CD14-positive monocyte (primary cell): ENCODE results near the gene CDCA7L. TPM values are rescaled to one million over a fixed set of nuclear protein-coding genes. Genes with fewer than 3 reads are reported as not detected.

Source experiments
- DNase-seq, 3 donors: peaks; one replicate each; pipeline ENCODE4 v3.0.0-alpha.2; 2011 to 2022
- H2AFZ ChIP-seq: 2 replicates; pipeline ENCODE4 v1.6.0; 2012; ENCODE audit warnings: mild to moderate bottlenecking, low read depth, low read length, inconsistent platforms; ENCODE audit not compliant: insufficient read depth, poor library complexity, severe bottlenecking
- H3K27ac ChIP-seq, 2 donors: 1 replicate in 1 of 2; 2 replicates in 1 of 2; pipeline ENCODE4 v1.5.1; 2012 to 2013; ENCODE audit warnings: low read length in 2 of 2, control low read depth in 1 of 2, inconsistent platforms in 1 of 2, low read depth in 1 of 2, mild to moderate bottlenecking in 1 of 2
- H3K27me3 ChIP-seq, 2 donors: one replicate each; pipeline versions ENCODE4 v1.6.0 to v1.6.1; 2011 to 2013; ENCODE audit warnings: low read length in 2 of 2; ENCODE audit not compliant: control insufficient read depth in 2 of 2, insufficient read depth in 2 of 2
- H3K36me3 ChIP-seq, 2 donors: replicated peaks in 1 of 2; 1 replicate in 1 of 2; 2 replicates in 1 of 2; pipeline versions ENCODE4 v1.5.1 to v1.6.1; 2012 to 2013; ENCODE audit warnings: low read length in 2 of 2, control low read depth in 1 of 2, inconsistent platforms in 1 of 2, mild to moderate bottlenecking in 1 of 2; ENCODE audit not compliant: insufficient read depth in 2 of 2, control insufficient read depth in 1 of 2
- H3K4me1 ChIP-seq, 2 donors: 1 replicate in 1 of 2; 2 replicates in 1 of 2; pipeline versions ENCODE4 v1.5.1 to v1.6.1; 2012 to 2013; ENCODE audit warnings: low read length in 2 of 2, control low read depth in 1 of 2, inconsistent platforms in 1 of 2, mild to moderate bottlenecking in 1 of 2, moderate library complexity in 1 of 2; ENCODE audit not compliant: insufficient read depth in 2 of 2, control insufficient read depth in 1 of 2
- H3K4me2 ChIP-seq: replicated peaks from 2 replicates; pipeline ENCODE3; 2012; ENCODE audit warnings: low read length, moderate library complexity, mild to moderate bottlenecking; ENCODE audit not compliant: poor library complexity, severe bottlenecking; ENCODE audit errors: extremely low read depth
- H3K4me3 ChIP-seq, 3 experiments: fragments of 200-600 bp in 1 of 3; sonication (generic) in 1 of 3; replicated peaks in 1 of 3; 1 replicate in 2 of 3; 2 replicates in 1 of 3; pipeline ENCODE4 v1.5.1; 2011 to 2013; ENCODE audit warnings: low read length in 3 of 3, mild to moderate bottlenecking in 3 of 3, control low read depth in 2 of 3, low read depth in 2 of 3, inconsistent platforms in 1 of 3, moderate library complexity in 1 of 3
- H3K79me2 ChIP-seq: 2 replicates; pipeline ENCODE4 v1.6.0; 2012; ENCODE audit warnings: mild to moderate bottlenecking, control low read depth, inconsistent platforms, low read length, moderate library complexity; ENCODE audit not compliant: insufficient read depth
- H3K9ac ChIP-seq: 2 replicates; pipeline ENCODE4 v1.6.0; 2017; ENCODE audit warnings: low read length, mild to moderate bottlenecking; ENCODE audit not compliant: insufficient read depth, poor library complexity, severe bottlenecking
- H3K9me3 ChIP-seq, 2 donors: replicated peaks in 1 of 2; 1 replicate in 1 of 2; 2 replicates in 1 of 2; pipeline versions ENCODE4 v1.5.1 to v1.6.1; 2012 to 2013; ENCODE audit warnings: low read length in 2 of 2, control low read depth in 1 of 2; ENCODE audit not compliant: control insufficient read depth in 1 of 2, insufficient read depth in 1 of 2
- H4K20me1 ChIP-seq: 2 replicates; pipeline ENCODE4 v1.6.0; 2012; ENCODE audit warnings: mild to moderate bottlenecking, low read length, control low read depth, moderate library complexity; ENCODE audit not compliant: insufficient read depth
- H3K27ac Mint-ChIP-seq, 7 donors: one replicate each; pipeline ENCODE4 v1.8.0; 2020; ENCODE audit warnings: mild to moderate bottlenecking in 7 of 7, mixed read lengths in 7 of 7, moderate library complexity in 6 of 7, inconsistent platforms in 2 of 7
- H3K27me3 Mint-ChIP-seq, 3 donors: one replicate each; pipeline ENCODE4 v1.8.0; 2021 to 2022; ENCODE audit warnings: low read depth in 3 of 3, mild to moderate bottlenecking in 3 of 3, mixed read lengths in 3 of 3, moderate library complexity in 3 of 3, inconsistent platforms in 1 of 3
- H3K36me3 Mint-ChIP-seq, 2 donors: one replicate each; pipeline ENCODE4 v1.8.0; 2020; ENCODE audit warnings: mixed read lengths in 2 of 2, inconsistent platforms in 1 of 2, mild to moderate bottlenecking in 1 of 2
- H3K4me1 Mint-ChIP-seq: one replicate; pipeline ENCODE4 v1.8.0; 2020; ENCODE audit warnings: mild to moderate bottlenecking, mixed read lengths
- H3K4me3 Mint-ChIP-seq, 2 donors: one replicate each; pipeline ENCODE4 v1.8.0; 2020; ENCODE audit warnings: mild to moderate bottlenecking in 2 of 2, mixed read lengths in 2 of 2, moderate library complexity in 1 of 2
- H3K9me3 Mint-ChIP-seq, 7 donors: one replicate each; pipeline ENCODE4 v1.8.0; 2020 to 2022; ENCODE audit warnings: mixed read lengths in 7 of 7, mild to moderate bottlenecking in 6 of 7, moderate library complexity in 6 of 7, inconsistent platforms in 2 of 7
- CTCF ChIP-seq: fragments of 200-600 bp; IDR thresholded peaks from one replicate; pipeline ENCODE4 v1.8.0; 2022; ENCODE audit warnings: antibody characterized with exemption, mild to moderate bottlenecking
- WGBS: methylation state at CpG from one replicate; pipeline ENCODE4 v1.1.5; 2013; ENCODE audit warnings: missing lambda C conversion rate; ENCODE audit not compliant: insufficient coverage; 5-methylcytosine and 5-hydroxymethylcytosine counted together
- intact Hi-C, 2 donors: fragments of 100-400 bp; cut with micrococcal nuclease; formaldehyde crosslinking; loops; one replicate each; pipeline versions ENCODE4 v1.15.0 to v1.15.1; 2023
- polyA plus RNA-seq, 3 donors: library from polyadenylated mRNA; depleted of rRNA in 1 of 3; unstranded in 2 of 3; stranded (reverse) in 1 of 3; fragments of 300-500 nt in 2 of 3; fragments of >200 nt in 1 of 3; fragmentation: Illumina TruSeq in 2 of 3; gene quantifications; 1 replicate in 2 of 3; 2 replicates in 1 of 3; pipeline ENCODE4 v1.2.3, GENCODE V29; 2012 to 2021

Gene CDCA7L
- polyA plus RNA-seq, 3 donors: 2.5 to 4.3 (median 3.1) TPM

GRCh38 chr7:21851559-21851967 lies 94.1 kb downstream of the CDCA7L start:
- Mint-ChIP-seq H3K4me3 (no peak overlapping the region), H3K36me3 (no peaks in the 10 kb centered on the region), H3K27me3 (peaks cover 0 to 2% (median 2%) of the 10 kb centered on the region in 3 donors), H3K9me3 (peaks cover 3 to 17% (median 6%) of the 10 kb centered on the region in 7 donors), H3K27ac (no peak overlapping the region), H3K4me1 (no peaks in the 10 kb centered on the region)
- 53% methylated on average over 4 of the region's 6 CpGs for WGBS
- no peaks in the 10 kb centered on the region for H4K20me1 ChIP-seq
- intact Hi-C loops: no loop called here
- no peaks in the 10 kb centered on the region for H3K4me1 ChIP-seq
- H3K79me2 ChIP-seq: no peaks in the 10 kb centered on the region
- DNase-seq: no peak
- no peak overlapping the region for H3K4me3 ChIP-seq
- H3K27ac ChIP-seq: no peak overlapping the region
- H3K4me2 ChIP-seq: no peak overlapping the region
- no peaks in the 10 kb centered on the region for H3K9me3 ChIP-seq
- no peaks in the 10 kb centered on the region for H3K36me3 ChIP-seq
- H2AFZ ChIP-seq: no peak overlapping the region
- no peak overlapping the region for H3K9ac ChIP-seq
- no peak for TF ChIP-seq CTCF
- no peaks in the 10 kb centered on the region for H3K27me3 ChIP-seq
